Myocyte (in vitro differentiated cells): ENCODE measurements around the gene PBRM1. TPM values are rescaled to one million over a fixed set of nuclear protein-coding genes. Genes with fewer than 3 reads are reported as not detected.
"Not testable (repeated sequence)": the region's sequence is repeated elsewhere in the genome, so short reads cannot be mapped to it uniquely, and the experiment has no call there.

ENCODE experiments used
- DNase-seq: peaks from one replicate; pipeline ENCODE4 v3.0.0-alpha.2; 2012; ENCODE audit warnings: low read depth
- polyA plus RNA-seq: library from polyadenylated mRNA; unstranded; fragments of >200 nt; gene quantifications from one replicate; pipeline ENCODE4 v1.2.1, GENCODE V29; 2012; ENCODE audit warnings: missing spikeins
- total RNA-seq: library from RNA; depleted of rRNA; stranded (reverse); fragments of >200 nt; gene quantifications from 2 replicates; pipeline ENCODE4 v1.2.3, GENCODE V29; 2014

PBRM1 gene
- total RNA-seq, result 54.0 and 58.2 TPM in 2 replicates
- polyA plus RNA-seq, result 17.8 TPM

DNA sequence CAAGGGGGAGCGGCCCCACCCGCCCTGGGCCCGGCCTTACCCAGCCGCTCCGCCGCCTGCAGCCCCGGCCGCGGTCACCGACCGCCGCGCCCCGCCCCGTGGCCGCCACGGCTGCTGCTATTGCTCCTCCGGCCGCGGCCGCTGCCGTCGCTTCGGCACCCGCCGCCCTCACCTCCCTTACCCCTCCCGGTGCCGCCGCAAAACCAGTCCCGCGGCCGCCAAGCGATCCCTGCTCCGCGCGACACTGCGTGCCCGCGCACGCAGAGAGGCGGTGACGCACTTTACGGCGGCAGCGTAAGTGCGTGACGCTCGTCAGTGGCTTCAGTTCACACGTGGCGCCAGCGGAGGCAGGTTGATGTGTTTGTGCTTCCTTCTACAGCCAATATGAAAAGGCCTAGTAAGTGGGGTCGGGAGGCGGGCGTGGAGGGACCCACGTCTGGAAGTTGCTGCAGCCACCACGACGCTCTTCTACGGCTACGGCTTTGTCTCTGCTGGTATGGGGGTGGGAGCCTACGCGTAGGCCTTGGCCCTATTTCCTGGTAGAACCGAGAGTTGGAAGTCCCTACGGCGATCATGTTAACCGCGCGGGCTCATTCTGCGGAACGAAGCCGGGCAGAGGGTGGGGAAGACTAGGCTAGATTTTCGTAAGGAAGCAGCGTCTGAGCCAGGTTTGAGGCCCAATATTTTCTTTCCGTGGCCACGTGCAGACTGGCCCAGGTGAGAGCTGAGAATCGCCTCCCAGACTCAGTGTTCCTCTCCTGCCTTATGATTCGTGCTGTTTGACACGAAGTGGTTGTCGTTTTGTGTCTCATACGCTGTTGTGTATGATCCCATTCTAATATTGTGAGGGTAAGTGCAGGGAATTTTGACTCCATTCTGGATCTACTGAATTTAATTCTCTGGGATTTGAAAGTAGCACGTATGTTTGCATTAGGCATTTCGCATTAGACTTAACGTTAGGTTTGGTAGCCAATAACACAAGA is at the start of gene PBRM1, which contains the start of gene GNL3:
Gene PBRM1 (minus strand): TSS at position 205 of the 983 bp plus-strand sequence.
Gene GNL3 (plus strand): TSS at position 324 of the 983 bp plus-strand sequence. CDS start 61 bp downstream, at position 385.
- DNase-seq, result peak; percentile 96

DNA sequence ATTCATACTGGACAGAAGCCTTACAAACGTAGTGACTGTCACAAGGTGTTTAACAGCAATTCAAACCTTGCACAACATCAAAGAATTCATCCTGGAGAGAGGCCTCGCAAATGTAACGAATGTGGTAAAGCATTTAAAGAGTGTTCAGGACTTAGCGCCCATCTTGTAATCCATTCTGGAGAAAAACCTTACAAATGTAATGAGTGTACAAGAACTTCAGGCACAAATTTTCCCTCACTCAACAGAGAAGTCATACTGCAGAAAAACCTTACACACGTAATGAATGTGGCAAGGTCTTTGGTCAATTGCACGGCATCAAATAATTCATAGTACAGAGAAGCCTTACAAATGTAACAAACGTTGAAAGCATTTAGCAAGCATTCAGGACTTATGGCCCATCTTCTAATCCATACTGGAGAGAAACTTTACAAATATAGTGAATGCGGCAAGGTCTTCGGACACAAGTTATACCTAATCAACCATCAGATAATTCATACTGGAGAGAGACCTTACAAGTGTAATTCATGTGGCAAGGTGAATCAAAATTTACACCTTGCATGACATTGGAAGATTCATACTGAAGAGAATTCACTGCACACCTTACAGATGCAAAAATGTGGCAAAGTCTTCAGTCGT is 47.7 kb upstream of the PBRM1 start:
- no peak for DNase-seq

DNA sequence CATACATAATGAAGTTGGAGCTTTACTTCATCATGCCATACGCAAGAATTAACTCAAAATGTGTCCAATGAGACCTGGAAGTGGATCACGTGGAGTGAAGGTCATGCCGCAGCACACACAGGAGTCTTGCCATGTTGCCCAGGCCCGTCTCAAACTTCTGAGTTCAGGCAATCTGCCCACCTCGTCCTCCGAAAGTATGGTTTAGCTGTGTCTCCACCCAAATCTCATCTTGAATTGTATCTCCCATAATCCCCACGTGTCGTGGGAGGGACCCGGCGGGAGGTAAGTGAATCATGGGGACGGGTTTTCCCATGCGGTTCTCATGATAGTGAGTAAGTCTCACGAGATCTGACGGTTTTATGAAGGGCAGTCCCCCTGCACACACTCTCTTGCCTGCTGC is 45.9 kb upstream of the PBRM1 start:
- no peak for DNase-seq

DNA sequence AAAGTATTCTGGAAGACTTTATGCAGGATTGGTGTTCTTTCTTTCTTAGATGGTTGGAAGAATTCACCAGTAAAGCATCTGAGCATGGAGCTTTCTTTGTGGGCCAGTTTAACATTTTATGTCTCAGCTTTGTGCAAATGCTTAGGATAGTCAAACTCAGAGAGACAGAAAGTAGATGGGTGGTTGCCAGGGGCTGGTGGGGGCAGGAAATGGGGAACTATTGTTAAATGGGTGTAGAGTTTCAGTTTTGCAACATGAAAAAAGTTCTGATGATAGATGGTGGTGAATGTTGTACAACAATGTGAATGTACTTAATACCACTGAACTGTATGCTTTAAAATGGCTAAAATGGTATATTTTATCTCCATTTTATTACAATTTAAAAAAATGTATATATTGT is 45.0 kb upstream of the PBRM1 start:
- no peak for DNase-seq

DNA sequence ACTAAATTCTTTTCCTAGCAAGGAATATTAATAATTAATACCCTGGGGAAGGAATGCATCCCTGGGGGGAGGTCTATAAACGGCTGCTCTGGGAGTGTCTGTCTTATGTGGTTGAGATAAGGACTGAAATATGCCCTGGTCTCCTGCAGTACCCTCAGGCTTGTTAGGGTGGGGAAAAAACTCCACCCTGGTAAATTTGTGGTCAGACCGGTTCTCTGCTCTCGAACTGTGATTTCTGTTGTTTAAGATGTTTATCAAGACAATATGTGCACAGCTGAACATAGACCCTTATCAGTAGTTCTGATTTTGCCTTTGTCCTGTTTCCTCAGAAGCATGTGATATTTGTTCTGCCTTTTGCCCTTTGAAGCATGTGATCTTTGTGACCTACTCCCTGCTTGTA is 43.0 kb upstream of the PBRM1 start:
- DNase-seq, result not testable (repeated sequence)

DNA sequence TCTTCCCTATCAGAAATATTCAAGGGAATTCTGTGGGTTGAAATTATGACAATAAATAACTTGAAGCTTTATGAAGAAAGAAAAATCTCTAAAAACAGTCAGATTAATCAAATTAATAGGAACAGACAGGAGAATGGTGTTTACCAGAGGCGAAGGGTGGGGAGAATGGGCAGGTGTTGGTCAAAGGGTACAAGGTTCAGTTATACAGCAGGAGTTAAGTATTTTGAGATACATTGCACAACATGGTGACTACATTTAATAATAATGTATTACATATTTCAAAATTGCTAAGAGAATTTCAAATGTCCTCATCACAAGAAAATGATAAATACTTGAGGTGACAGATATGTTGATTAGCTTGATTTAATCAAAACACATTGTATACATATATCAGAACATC is 38.8 kb upstream of the PBRM1 start:
- DNase-seq, result no peak

DNA sequence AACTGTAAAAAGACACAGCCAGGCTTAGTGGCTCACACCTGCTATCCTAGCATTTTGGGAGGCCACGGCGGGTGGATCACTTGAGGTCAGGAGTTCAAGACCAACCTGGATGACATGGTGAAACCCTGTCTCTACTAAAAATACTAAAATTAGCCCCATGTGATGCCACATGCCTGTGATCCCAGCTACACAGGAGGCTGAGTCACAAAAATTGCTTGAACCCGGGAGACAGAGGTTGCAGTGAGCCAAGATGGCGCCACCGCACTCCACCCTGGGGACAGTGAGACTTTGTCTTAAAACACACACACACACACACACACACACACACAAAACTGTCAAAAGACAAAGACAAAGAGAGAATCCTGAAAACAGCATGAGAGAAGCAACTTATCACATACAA is 38.2 kb upstream of the PBRM1 start:
- no peak for DNase-seq

DNA sequence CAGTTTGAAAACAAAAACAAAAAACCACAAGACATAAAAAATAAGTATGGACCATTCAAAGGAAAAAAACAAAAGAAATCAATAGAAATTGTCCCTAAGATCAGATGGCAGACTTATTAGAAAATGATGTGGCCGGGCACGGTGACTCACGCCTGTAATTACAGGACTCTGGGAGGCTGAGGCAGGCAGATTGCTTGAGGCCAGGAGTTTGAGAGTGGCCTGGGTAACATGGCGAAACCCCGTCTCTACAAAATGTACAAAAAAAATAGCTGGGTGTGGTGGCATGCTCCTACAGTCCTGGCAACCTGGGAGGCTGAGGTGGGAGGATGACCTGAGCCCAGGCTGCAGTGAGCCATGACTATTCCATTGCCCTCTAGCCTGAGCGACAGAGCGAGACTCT is 36.8 kb upstream of the PBRM1 start:
- no peak for DNase-seq

DNA sequence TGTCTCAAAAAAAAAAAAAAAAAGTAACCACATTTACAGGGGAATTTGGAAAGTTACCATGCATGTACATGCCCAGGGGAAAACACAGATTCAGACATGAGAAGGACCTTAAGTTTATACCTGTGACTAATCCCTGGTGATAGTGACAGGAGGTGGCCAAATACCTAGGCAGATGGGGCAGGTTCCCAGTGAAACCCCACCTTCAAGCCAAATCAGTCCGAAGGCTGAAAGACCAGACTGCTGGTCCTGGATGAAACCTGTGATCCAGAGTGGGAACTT is 36.0 kb upstream of the PBRM1 start:
- no peak for DNase-seq

DNA sequence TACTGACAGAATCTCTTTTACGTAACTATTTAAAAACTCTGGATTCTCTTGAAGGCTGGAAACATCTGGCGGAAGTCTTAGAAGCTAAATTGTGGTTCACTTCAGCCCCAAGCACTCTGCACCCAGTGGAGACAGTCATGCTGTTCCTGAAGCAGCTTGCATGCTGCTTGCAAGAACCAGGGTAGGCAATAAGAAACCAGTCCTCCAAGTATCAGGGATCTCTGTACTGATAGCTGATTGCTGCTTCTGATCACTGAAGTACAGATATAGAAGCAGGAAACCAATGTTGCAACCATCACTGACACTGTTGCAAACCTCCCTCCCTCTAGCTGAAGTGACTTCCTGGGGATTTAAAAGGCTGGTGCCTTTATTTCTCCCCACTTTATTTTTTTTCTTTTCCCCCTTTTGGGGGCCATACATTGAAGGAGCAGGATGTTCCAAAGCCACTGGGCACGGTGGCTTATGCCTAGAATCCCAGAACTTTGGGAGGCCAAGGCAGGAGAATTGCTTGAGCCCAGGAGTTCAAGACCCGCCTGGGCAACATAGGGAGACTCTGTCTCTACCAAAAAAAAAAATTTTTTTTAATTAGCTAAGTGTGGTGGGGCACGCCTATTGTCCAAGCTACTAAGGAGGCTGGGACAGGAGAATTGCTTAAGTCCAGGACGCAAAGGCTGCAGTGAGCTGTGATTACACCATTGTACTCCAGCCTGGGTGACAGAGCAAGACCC is 35.5 kb upstream of the PBRM1 start:
- DNase-seq, result no peak

DNA sequence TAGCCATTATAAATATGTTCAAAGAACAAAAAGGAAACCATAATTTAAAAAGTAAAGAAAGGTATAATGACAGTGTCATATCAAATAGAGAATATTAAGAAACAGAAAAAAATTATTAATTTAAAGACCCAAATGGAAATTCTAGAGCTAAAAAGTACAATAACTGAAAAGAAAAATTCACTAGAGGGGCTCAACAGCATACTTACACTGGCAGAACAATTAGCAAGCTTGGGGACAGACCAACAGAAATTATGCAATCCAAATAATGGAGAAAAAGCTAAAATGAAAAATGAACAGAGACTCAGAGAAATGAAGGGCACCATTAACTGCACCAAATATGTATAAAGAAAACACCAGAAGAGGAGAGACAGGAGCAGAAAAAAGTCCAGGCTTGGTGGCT is 33.9 kb upstream of the PBRM1 start:
- DNase-seq, result no peak

DNA sequence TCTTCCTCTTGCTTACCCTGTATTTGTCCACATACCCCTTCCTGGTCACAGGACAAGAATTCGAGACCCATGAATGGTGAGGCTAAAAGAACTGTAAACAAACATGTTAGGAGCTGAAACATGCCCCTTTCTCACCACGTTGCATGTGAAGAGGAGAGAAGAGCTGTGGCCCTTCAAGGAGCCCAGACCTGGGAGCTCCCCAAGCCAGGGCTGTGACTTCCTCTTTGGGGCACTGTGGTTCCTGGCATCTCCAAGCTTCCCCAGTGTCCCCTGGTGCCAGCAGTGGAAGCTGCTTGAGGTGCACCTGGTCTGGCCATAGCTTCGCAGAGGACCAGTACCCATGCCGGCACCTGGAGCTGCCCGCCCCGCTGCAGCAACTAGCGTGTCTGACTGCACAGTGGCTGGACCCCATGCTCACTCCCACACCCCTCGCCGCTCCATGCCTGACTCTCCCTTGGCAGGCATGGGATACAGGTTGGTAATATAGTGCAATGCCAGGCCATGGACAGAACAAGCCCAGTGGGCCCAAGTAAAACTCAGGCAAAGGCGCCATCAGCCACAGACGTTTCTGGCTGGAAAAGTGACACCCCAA is 30.1 kb upstream of the PBRM1 start:
- DNase-seq, result no peak

DNA sequence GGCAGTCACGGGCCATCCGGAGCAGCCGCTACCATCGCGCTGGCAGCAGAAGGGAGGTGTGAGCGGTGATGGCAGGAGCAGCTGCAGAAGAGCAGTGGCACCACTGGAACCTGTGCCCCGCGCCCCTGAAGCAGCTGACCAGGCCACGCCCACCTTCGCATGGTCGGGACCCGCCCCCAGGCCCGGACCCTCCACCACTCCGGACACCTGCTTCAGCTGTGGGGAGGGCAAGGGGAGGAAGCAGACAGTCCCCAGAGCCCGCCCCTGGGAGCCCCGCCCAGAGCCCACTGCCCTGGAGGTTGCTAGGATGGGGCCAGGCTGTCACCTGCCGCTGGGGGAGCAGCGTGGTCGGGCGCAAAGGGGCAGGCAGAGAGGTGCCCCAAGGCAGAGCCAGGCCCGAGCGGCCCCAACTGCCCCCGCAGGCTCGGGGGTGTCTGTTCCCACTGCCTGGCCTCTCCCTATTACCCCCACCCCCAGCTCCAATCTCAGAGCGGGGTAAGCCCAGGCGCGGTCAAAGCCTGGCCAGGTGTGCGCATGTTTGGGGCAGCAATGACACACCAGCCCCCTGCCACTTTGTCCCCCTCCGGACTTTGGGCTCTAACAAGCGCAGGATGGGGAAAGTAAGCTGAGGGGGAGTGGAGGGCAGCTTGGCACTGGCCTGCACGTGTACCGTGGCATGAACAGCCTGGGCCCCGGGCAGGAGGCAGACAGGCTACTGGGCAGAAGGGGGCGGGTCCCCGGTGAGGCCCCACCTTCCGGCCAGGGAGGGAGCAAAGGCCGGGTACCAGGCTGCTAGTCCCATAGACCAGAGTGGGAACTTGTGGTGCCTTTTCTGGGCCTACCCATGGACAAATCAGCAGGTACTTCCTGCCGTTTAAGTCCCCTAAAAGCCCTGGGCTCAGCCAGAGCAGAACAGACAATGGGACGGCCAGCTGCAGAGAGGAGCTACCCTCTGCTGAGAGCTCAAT is 28.9 kb upstream of the PBRM1 start:
- DNase-seq, result no peak

DNA sequence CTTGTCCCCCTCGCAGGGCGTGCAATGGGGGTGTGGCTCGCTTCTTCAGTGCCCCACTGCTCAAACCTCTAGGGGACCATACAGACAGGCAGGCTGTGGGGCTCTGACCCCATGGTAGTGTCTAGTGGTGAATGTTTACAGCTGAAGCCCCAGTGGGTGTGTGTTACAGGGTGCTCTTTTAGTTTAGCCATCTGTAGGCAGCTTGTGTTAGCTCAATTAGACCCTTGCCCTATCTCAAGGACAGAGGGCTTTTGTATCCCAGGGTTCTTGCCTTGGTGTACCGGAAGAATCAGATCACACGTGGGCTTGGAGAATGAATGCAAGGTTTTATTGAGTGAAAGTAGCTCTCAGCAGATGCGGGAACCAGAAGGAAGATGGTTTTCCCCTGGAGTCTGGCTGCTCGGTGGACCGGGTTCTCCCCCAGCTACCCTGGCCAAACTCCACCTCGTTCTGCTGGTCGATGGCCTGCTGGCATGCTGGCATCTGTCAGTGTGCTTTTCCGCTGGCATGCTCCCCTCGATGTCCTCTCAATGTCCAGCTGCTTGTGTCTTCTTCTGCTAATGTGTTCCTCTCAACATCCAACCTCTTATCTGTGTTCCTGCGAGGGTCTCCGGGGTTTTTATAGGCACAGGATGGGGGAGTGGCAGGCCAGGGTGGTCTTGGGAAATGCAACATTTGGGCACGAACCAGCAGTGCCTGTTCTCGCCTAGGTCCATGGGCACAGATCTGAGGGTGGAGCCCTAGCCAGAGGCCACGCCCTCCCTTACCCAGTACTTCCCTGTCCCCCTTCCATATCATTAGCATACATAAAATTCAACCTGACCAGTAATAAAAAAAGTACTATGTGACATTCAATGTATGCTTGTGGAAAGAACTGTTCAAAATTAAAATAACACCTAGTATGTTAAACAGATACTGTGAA is 26.8 kb upstream of the PBRM1 start:
- no peak for DNase-seq

DNA sequence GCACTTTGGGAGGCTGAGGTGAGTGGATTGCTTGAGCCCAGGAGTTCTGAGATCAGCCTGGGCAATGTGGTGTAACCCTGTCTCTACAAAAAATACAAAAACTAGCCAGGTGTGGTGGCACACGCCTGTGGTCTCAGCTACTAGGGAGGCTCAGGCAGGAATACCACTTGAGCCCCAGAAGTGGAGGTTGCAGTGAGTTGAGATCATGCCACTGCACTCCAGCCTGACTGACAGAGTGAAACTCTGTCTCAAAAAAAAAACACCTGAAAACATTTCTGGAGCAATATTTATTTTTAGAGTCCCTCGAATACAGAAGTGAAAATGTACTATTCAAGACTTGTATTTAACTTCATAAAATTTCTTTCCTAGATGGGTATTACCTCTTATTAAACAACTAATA is 24.8 kb upstream of the PBRM1 start:
- DNase-seq, result no peak

DNA sequence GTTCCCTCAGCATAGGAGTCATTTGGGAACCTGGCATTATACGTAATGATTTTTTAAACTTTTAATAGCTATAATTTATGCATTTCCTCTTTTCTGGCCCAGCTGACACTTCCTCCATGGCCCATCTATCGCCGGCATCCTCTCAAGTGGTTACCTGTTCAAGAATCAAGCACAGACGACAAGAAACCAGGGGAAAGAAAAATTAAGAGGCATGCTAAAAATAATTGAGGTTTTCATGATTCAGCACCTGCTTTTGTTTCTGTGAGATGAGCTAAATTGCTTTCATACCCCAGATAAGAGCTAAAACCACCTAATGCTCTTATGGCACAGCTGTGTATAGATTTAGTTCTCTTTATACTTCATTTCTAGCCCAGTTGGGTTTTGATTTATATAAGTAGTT is 21.9 kb upstream of the PBRM1 start:
- no peak for DNase-seq

DNA sequence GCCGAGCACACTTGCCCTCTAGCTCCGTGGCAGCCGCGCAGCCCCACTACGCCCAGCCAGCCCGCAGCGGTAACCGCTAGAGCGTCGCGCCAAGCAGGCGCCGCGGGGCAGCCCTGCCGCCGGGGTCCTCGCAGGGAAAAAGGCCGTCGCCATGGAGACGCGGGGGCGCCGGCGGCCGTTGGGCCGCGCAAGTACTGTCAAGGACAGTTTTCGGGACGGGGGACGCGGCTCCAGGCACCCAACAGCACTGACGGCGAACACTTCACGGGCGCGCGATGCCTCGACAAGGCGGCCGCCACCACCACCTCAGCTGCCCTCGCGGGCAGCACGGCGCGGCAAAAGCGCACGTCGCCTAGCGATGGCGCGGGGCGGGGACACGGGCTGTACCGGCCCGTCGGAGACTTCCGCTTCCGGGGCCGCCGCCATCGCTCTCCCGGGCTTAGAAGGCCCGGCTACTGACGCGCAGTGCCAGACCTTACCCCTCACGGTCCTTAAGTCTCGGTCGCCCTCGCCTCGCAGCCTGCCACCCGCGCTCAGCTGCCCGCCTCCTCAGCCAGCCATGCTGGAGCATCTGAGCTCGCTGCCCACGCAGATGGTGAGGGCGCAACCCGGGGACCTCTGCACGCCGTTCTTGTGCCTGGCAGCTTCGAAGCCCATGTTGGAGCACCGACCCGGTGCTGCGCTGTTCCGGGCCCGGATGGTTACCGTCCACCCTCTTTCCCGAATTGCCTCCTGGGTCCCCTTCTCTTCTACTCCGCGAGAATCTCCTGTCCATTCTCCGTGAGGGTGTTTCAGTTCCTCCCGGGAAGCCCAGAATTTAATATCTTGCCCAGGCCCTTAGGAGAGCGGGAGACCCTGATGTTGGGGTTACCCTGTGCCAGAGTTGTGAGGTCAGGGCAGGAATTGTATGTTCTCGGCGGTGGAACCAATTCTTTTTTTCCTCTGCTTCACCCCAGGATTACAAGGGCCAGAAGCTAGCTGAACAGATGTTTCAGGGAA is 20.3 kb upstream of the PBRM1 start, which contains the start of the genes GLT8D1 and SPCS1:
Gene GLT8D1 (minus strand): TSS at position 104 of the 999 bp plus-strand sequence. CDS start 5,331 bp downstream, outside the sequence.
Gene SPCS1 (plus strand): TSS at position 419 of the 999 bp plus-strand sequence. CDS start 141 bp downstream, at position 560.
- peak; percentile 88 for DNase-seq

DNA sequence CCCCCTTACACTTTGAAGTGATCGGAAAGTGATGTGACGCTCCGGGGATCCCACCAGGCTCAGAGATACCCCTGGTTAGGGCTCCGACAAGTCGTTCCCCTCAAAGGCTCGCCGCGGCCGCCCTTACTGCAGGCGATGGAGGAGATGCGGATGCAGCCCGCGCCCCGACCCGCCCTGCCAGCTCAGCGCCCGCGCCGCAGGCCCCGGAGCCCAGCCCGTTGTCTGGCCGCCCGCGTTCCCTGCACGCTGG is 19.6 kb upstream of the PBRM1 start:
- DNase-seq, result no peak
